ENCODE measurements around the gene CDNF. TPM values are rescaled to one million over a fixed set of nuclear protein-coding genes. Genes with fewer than 3 reads are reported as not detected.

The CDNF gene
- total RNA-seq, 1 donor from 2014 or later: 7.4 TPM

GRCh38 chr10:14836208-14836607 lies 1.6 kb downstream of the CDNF start:
- Histone ChIP-seq H3K9me3 (no peaks in the 10 kb centered on the region), H3K36me3 (no peaks in the 10 kb centered on the region), H3K27ac (no peak overlapping the region), H3K4me1 (peaks cover 29% of the 10 kb centered on the region), H3K27me3 (no peaks in the 10 kb centered on the region), H3K4me3 (no peak overlapping the region)
- intact Hi-C loops (cut with DNase I): loop anchor here (10.0 kb wide), 2 partner anchors 231 to 331 kb away; no protein-coding TSS in a partner anchor
- TF ChIP-seq, protein P1, sequence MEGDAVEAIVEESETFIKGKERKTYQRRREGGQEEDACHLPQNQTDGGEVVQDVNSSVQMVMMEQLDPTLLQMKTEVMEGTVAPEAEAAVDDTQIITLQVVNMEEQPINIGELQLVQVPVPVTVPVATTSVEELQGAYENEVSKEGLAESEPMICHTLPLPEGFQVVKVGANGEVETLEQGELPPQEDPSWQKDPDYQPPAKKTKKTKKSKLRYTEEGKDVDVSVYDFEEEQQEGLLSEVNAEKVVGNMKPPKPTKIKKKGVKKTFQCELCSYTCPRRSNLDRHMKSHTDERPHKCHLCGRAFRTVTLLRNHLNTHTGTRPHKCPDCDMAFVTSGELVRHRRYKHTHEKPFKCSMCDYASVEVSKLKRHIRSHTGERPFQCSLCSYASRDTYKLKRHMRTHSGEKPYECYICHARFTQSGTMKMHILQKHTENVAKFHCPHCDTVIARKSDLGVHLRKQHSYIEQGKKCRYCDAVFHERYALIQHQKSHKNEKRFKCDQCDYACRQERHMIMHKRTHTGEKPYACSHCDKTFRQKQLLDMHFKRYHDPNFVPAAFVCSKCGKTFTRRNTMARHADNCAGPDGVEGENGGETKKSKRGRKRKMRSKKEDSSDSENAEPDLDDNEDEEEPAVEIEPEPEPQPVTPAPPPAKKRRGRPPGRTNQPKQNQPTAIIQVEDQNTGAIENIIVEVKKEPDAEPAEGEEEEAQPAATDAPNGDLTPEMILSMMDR (IDR thresholded peaks at IDR 0.05): no peak
- TF ChIP-seq POLR2AphosphoS5 (IDR thresholded peaks at IDR 0.05; ENCODE audit: insufficient read depth in 1 of 2, low read depth in 1 of 2): no peak
- no peak for TF ChIP-seq POLR2A (IDR thresholded peaks at IDR 0.05)
- DNase-seq (ENCODE audit: extremely low spot score in 2 of 2): no peak

DNA sequence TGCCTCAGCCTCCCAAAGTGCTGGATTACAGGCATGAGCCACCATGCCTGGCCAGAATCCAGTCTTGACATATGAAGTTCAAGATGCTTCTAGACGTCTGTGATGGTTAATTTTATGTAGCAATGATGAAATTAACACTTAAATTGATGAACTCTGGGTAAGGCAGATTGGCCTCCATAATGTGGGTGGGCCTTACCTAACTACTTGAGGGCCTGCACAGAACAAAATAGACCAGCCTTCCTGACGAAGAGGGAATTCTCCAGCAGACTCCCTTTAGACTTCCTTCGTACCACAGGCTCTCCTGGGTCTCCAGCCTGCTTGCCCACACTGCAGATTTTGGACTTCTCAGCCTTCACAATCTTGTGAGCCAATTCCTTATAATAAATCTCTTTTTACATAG lies 4.7 kb downstream of the CDNF start:
- Histone ChIP-seq H3K27me3 (no peaks in the 10 kb centered on the region), H3K9me3 (no peaks in the 10 kb centered on the region), H3K4me3 (no peak overlapping the region), H3K4me1 (peaks cover 14% of the 10 kb centered on the region), H3K27ac (no peak overlapping the region), H3K36me3 (no peaks in the 10 kb centered on the region)
- TF ChIP-seq POLR2AphosphoS5 (IDR thresholded peaks at IDR 0.05; ENCODE audit: insufficient read depth in 1 of 2, low read depth in 1 of 2) (no peak), POLR2A (IDR thresholded peaks at IDR 0.05) (no peak)
- TF ChIP-seq, protein P1 (IDR thresholded peaks at IDR 0.05): no peak
- intact Hi-C loops (cut with DNase I): loop anchor here (10.0 kb wide), 2 partner anchors 228 to 328 kb away; no protein-coding TSS in a partner anchor
- DNase-seq (ENCODE audit: extremely low spot score in 2 of 2): no peak

DNA sequence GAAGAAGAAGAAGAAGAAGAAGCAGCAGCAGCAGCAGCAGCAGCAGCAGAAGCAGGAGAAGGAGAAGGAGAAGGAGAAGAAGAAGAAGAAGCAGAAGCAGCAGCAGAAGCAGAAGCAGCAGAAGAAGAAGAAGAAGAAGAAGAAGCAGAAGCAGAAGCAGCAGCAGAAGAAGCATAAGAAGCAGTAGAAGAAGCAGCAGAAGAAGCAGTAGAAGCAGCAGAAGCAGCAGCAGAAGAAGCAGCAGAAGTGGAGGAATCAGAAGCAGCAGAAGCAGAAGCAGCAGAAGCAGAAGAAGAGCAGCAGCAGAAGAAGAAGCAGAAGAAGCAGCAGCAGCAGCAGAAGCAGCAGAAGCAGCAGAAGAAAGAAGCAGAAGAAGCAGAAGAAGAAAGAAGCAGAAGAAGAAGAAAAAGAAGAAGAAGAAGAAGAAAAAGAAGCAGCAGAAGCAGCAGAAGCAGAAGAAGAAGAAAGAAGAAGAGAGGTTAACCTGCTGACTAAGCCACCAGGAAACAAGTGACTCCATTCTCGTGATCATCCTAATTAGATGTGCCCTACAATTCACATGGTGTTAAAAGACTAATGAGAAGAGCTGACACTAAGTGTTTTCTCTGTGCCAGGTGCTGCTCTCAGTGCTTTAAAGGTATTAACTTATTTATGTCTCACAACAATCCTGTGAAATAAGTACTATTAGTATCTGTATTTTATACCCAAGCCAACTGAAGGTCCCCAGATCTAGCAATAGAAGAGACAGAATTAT lies 11.6 kb downstream of the CDNF start:
- Histone ChIP-seq H3K9me3 (no peaks in the 10 kb centered on the region), H3K27ac (no peak overlapping the region), H3K4me1 (no peaks in the 10 kb centered on the region), H3K36me3 (no peaks in the 10 kb centered on the region), H3K27me3 (no peaks in the 10 kb centered on the region), H3K4me3 (no peak overlapping the region)
- TF ChIP-seq POLR2AphosphoS5 (IDR thresholded peaks at IDR 0.05; ENCODE audit: insufficient read depth in 1 of 2, low read depth in 1 of 2) (no peak), POLR2A (IDR thresholded peaks at IDR 0.05) (no peak)
- TF ChIP-seq, protein P1 (IDR thresholded peaks at IDR 0.05): no peak
- intact Hi-C loops (cut with DNase I): no loop called here
- DNase-seq (ENCODE audit: extremely low spot score in 2 of 2): no peak

DNA sequence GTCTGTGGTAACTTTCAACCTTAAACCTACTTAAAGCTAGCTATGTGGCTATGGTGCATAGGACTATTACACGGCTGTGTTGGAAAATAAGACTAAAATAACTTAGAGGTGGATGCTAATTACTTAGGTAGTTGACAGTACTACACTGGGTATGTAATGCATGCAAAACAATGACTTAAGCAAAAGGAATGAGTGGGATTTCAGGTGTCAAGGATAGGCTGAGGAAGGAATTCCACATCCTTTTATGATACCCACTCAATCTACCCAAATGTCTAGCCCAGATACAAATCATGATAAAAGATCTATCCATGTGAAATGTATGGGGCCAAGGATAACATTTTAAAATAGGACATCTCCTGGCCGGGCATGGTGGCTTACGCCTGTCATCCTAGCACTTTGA lies 13.9 kb downstream of the CDNF start:
- intact Hi-C loops (cut with DNase I): no loop called here
- H3K27ac ChIP-seq: no peak overlapping the region
- no peak overlapping the region for H3K4me3 ChIP-seq

More for the DNA sequence above, 13.9 kb downstream of the CDNF start:
- Histone ChIP-seq H3K27me3 (no peaks in the 10 kb centered on the region), H3K36me3 (no peaks in the 10 kb centered on the region), H3K9me3 (no peaks in the 10 kb centered on the region), H3K4me1 (no peaks in the 10 kb centered on the region)
- TF ChIP-seq POLR2AphosphoS5 (IDR thresholded peaks at IDR 0.05; ENCODE audit: insufficient read depth in 1 of 2, low read depth in 1 of 2): no peak
- TF ChIP-seq, protein P1 (IDR thresholded peaks at IDR 0.05): no peak
- TF ChIP-seq POLR2A (IDR thresholded peaks at IDR 0.05): no peak
- DNase-seq (ENCODE audit: extremely low spot score in 2 of 2): no peak

Data from vagina (tissue), 2 donors.